Measurements from ENCODE around the gene APBB2.
A peak's percentile ranks its signal among the peaks of the same experiment; 100 is the strongest.

The APBB2 gene

GRCh38 chr4:40949358-40950100 is 264.8 kb downstream of the APBB2 start:
- Mint-ChIP-seq H3K4me3 (no peak overlapping the region), H3K4me1 (no peaks in the 10 kb centered on the region), H3K27ac (no peak overlapping the region), H3K27me3 (no peaks in the 10 kb centered on the region), H3K9me3 (no peaks in the 10 kb centered on the region)
- DNase-seq, result no peak
- ATAC-seq, result no peak

- H3K27ac Mint-ChIP-seq, result no peak overlapping the region
- DNase-seq (no peak), ATAC-seq (no peak)
- H3K4me1 Mint-ChIP-seq, result no peaks in the 10 kb centered on the region
- no peak overlapping the region for H3K4me3 Mint-ChIP-seq
- no peaks in the 10 kb centered on the region for H3K9me3 Mint-ChIP-seq
- H3K27me3 Mint-ChIP-seq, result no peaks in the 10 kb centered on the region
Measured at GRCh38 chr4:40948014-40948413, 266.3 kb downstream of the APBB2 start.

- H3K4me3 Mint-ChIP-seq, result no peak overlapping the region
Measured at GRCh38 chr4:40946652-40947051, 267.7 kb downstream of the APBB2 start.

GRCh38 chr4:40940756-40941155 is 273.6 kb downstream of the APBB2 start:
- no peaks in the 10 kb centered on the region for H3K9me3 Mint-ChIP-seq
- no peak for ATAC-seq
- H3K27ac Mint-ChIP-seq, result no peak overlapping the region
- H3K4me1 Mint-ChIP-seq, result no peaks in the 10 kb centered on the region
- H3K27me3 Mint-ChIP-seq, result peaks cover 8% of the 10 kb centered on the region
- no peak overlapping the region for H3K4me3 Mint-ChIP-seq
- DNase-seq, result no peak

More at GRCh38 chr4:40946652-40947051, 267.7 kb downstream of the APBB2 start:
- no peaks in the 10 kb centered on the region for H3K4me1 Mint-ChIP-seq
- H3K27ac Mint-ChIP-seq, result no peak overlapping the region
- ATAC-seq (no peak), DNase-seq (no peak)
- H3K9me3 Mint-ChIP-seq, result no peaks in the 10 kb centered on the region
- H3K27me3 Mint-ChIP-seq, result no peaks in the 10 kb centered on the region

- Mint-ChIP-seq H3K4me1 (no peaks in the 10 kb centered on the region), H3K9me3 (no peaks in the 10 kb centered on the region), H3K27ac (no peak overlapping the region), H3K27me3 (peaks cover 8% of the 10 kb centered on the region), H3K4me3 (no peak overlapping the region)
- DNase-seq (no peak), ATAC-seq (no peak)
Measured at GRCh38 chr4:40940317-40940741, 274.0 kb downstream of the APBB2 start.

GRCh38 chr4:40939856-40940255 is 274.5 kb downstream of the APBB2 start:
- Mint-ChIP-seq H3K27ac (no peak overlapping the region), H3K4me1 (no peaks in the 10 kb centered on the region), H3K4me3 (no peak overlapping the region), H3K9me3 (no peaks in the 10 kb centered on the region), H3K27me3 (peaks cover 8% of the 10 kb centered on the region)
- no peak for DNase-seq
- no peak for ATAC-seq

GRCh38 chr4:40938337-40938736 is 276.0 kb downstream of the APBB2 start:
- no peak overlapping the region for H3K4me3 Mint-ChIP-seq
- peaks cover 8% of the 10 kb centered on the region for H3K27me3 Mint-ChIP-seq
- H3K27ac Mint-ChIP-seq, result no peak overlapping the region
- H3K4me1 Mint-ChIP-seq, result no peaks in the 10 kb centered on the region
- H3K9me3 Mint-ChIP-seq, result no peaks in the 10 kb centered on the region
- DNase-seq (no peak), ATAC-seq (no peak)

- no peak overlapping the region for H3K27ac Mint-ChIP-seq
Measured at GRCh38 chr4:40937140-40937725, 277.1 kb downstream of the APBB2 start.

GRCh38 chr4:40934676-40935075 is 279.7 kb downstream of the APBB2 start:
- ATAC-seq (no peak), DNase-seq (no peak)
- H3K4me3 Mint-ChIP-seq, result no peak overlapping the region
- no peaks in the 10 kb centered on the region for H3K4me1 Mint-ChIP-seq
- H3K27ac Mint-ChIP-seq, result no peak overlapping the region
- no peaks in the 10 kb centered on the region for H3K9me3 Mint-ChIP-seq
- H3K27me3 Mint-ChIP-seq, result peaks cover 4% of the 10 kb centered on the region

More at GRCh38 chr4:40937140-40937725, 277.1 kb downstream of the APBB2 start:
- peaks cover 8% of the 10 kb centered on the region for H3K27me3 Mint-ChIP-seq
- H3K4me1 Mint-ChIP-seq, result no peaks in the 10 kb centered on the region
- no peak overlapping the region for H3K4me3 Mint-ChIP-seq
- DNase-seq (no peak), ATAC-seq (no peak)
- H3K9me3 Mint-ChIP-seq, result no peaks in the 10 kb centered on the region

GRCh38 chr4:40933272-40934053 is 280.9 kb downstream of the APBB2 start:
- H3K9me3 Mint-ChIP-seq, result no peaks in the 10 kb centered on the region
- H3K4me3 Mint-ChIP-seq, result no peak overlapping the region
- ATAC-seq, result no peak
- no peak for DNase-seq
- H3K27ac Mint-ChIP-seq, result no peak overlapping the region
- peaks cover 2% of the 10 kb centered on the region for H3K27me3 Mint-ChIP-seq
- no peaks in the 10 kb centered on the region for H3K4me1 Mint-ChIP-seq

GRCh38 chr4:40931841-40932240 is 282.5 kb downstream of the APBB2 start:
- no peak for ATAC-seq
- no peaks in the 10 kb centered on the region for H3K9me3 Mint-ChIP-seq
- no peak overlapping the region for H3K27ac Mint-ChIP-seq

GRCh38 chr4:40931238-40931637 is 283.1 kb downstream of the APBB2 start:
- peaks cover 12% of the 10 kb centered on the region for H3K4me1 Mint-ChIP-seq
- no peaks in the 10 kb centered on the region for H3K9me3 Mint-ChIP-seq
- no peak for DNase-seq
- no peak overlapping the region for H3K4me3 Mint-ChIP-seq
- H3K27ac Mint-ChIP-seq, result no peak overlapping the region
- ATAC-seq, result no peak
- peaks cover 25% of the 10 kb centered on the region for H3K27me3 Mint-ChIP-seq

More at GRCh38 chr4:40931841-40932240, 282.5 kb downstream of the APBB2 start:
- Mint-ChIP-seq H3K4me1 (peaks cover 12% of the 10 kb centered on the region), H3K4me3 (no peak overlapping the region), H3K27me3 (peaks cover 18% of the 10 kb centered on the region)
- no peak for DNase-seq

GRCh38 chr4:40927074-40927473 is 287.3 kb downstream of the APBB2 start:
- DNase-seq (no peak), ATAC-seq (no peak)
- no peaks in the 10 kb centered on the region for H3K9me3 Mint-ChIP-seq
- H3K4me3 Mint-ChIP-seq, result no peak overlapping the region
- peaks cover 33% of the 10 kb centered on the region for H3K27me3 Mint-ChIP-seq
- H3K27ac Mint-ChIP-seq, result peak overlapping the region in 1 of 2 donors; percentile 79
- H3K4me1 Mint-ChIP-seq, result peaks cover 18% of the 10 kb centered on the region

- peaks cover 33% of the 10 kb centered on the region for H3K27me3 Mint-ChIP-seq
- H3K4me1 Mint-ChIP-seq, result peaks cover 25% of the 10 kb centered on the region
- DNase-seq, result no peak
- H3K27ac Mint-ChIP-seq, result no peak overlapping the region
- no peak overlapping the region for H3K4me3 Mint-ChIP-seq
- peaks cover 0 to 7% of the 10 kb centered on the region in 2 donors for H3K9me3 Mint-ChIP-seq
- ATAC-seq, result no peak
Measured at GRCh38 chr4:40924793-40925117, 289.6 kb downstream of the APBB2 start.

GRCh38 chr4:40924096-40924792 is 290.1 kb downstream of the APBB2 start:
- Mint-ChIP-seq H3K27ac (peak overlapping the region; percentile 67 to 74), H3K4me1 (peaks cover 25% of the 10 kb centered on the region), H3K27me3 (peaks cover 33% of the 10 kb centered on the region), H3K9me3 (peaks cover 0 to 7% of the 10 kb centered on the region in 2 donors), H3K4me3 (no peak overlapping the region)
- ATAC-seq (peak; percentile 85), DNase-seq (peak; percentile 75 to 80)

All from stimulated activated naive CD8-positive, alpha-beta T cell treated with anti-CD3 and anti-CD28 coated beads, Interleukin-15, amount 100 ng/mL, for 72 hours (primary cell).